H1 (cell line): ENCODE data around the gene FREM1. TPM values are rescaled to one million over a fixed set of nuclear protein-coding genes. Genes with fewer than 3 reads are reported as not detected.

Experiments used
- CTCF ChIA-PET: fragments of 300-600 bp; sonication (Branson Sonifier 250); formaldehyde crosslinking; loops from one replicate; lab custom pipeline; 2021; ENCODE audit not compliant: partially characterized antibody; lab: Charles Lee
- POLR2A ChIA-PET: fragments of 300-600 bp; sonication (Branson Sonifier 250); formaldehyde crosslinking; loops from one replicate; lab custom pipeline; 2021; ENCODE audit warnings: inconsistent platforms; ENCODE audit not compliant: partially characterized antibody; lab: Charles Lee
- DNase-seq, 2 experiments: peaks; one replicate each; pipeline versions ENCODE4 v3.0.0 to v3.0.0-alpha.2; 2010 to 2022; ENCODE audit warnings: low spot score in 2 of 2, low read depth in 1 of 2, mixed read lengths in 1 of 2
- FAIRE-seq: peaks from 2 replicates; lab custom pipeline; 2011; peaks lifted over from hg19 to GRCh38; lab: Jason Lieb, UNC
- H2AFZ ChIP-seq: 2 replicates; pipeline ENCODE4 v1.8.1; 2012; ENCODE audit warnings: low read length, inconsistent platforms
- H2AK5ac ChIP-seq: 2 replicates; pipeline ENCODE4 v1.6.1; 2013; ENCODE audit warnings: low read depth, low read length
- H2BK120ac ChIP-seq: replicated peaks from 2 replicates; pipeline ENCODE3; 2013; ENCODE audit warnings: low read depth, low read length, inconsistent platforms
- H2BK12ac ChIP-seq: 2 replicates; pipeline ENCODE4 v1.6.1; 2013; ENCODE audit warnings: low read depth, low read length
- H2BK15ac ChIP-seq: 2 replicates; pipeline ENCODE4 v1.6.1; 2013; ENCODE audit warnings: low read length
- H2BK20ac ChIP-seq: 2 replicates; pipeline ENCODE4 v1.6.1; 2013; ENCODE audit warnings: low read length
- H2BK5ac ChIP-seq: 2 replicates; pipeline ENCODE4 v1.6.1; 2013; ENCODE audit warnings: low read depth, low read length
- H3K14ac ChIP-seq: 2 replicates; pipeline ENCODE4 v1.6.1; 2013; ENCODE audit warnings: inconsistent platforms; ENCODE audit not compliant: insufficient read length
- H3K18ac ChIP-seq: 2 replicates; pipeline ENCODE4 v1.6.1; 2013; ENCODE audit warnings: low read length; ENCODE audit errors: extremely low read depth
- H3K23ac ChIP-seq: 2 replicates; pipeline ENCODE4 v1.6.1; 2013; ENCODE audit warnings: inconsistent platforms; ENCODE audit not compliant: insufficient read length
- H3K23me2 ChIP-seq: 2 replicates; pipeline ENCODE4 v1.6.1; 2013; ENCODE audit warnings: low read depth, low read length
- H3K27ac ChIP-seq: 2 replicates; pipeline ENCODE4 v1.6.1; 2011; ENCODE audit warnings: low read depth, low read length, inconsistent platforms
- H3K27me3 ChIP-seq, 4 experiments: replicated peaks in 1 of 4; 1 replicate in 1 of 4; 2 replicates in 3 of 4; pipeline versions ENCODE4 v1.6.1 to v1.8.1; 2011 to 2013; ENCODE audit warnings: low read length in 3 of 4, mild to moderate bottlenecking in 3 of 4, inconsistent platforms in 2 of 4, mixed read lengths in 2 of 4, moderate library complexity in 1 of 4; ENCODE audit not compliant: control insufficient read depth in 3 of 4, insufficient read depth in 3 of 4; ENCODE audit errors: extremely low read depth in 1 of 4
- H3K36me3 ChIP-seq, 4 experiments: 2 replicates each; pipeline versions ENCODE4 v1.6.1 to v1.8.1; 2011 to 2013; ENCODE audit warnings: mild to moderate bottlenecking in 4 of 4, low read length in 3 of 4, moderate library complexity in 2 of 4, control low read depth in 1 of 4, inconsistent platforms in 1 of 4; ENCODE audit not compliant: insufficient read depth in 4 of 4, control insufficient read depth in 2 of 4
- H3K4ac ChIP-seq: replicated peaks from 2 replicates; pipeline ENCODE3; 2013; ENCODE audit warnings: low read length, low read depth, mixed read lengths, inconsistent platforms; ENCODE audit not compliant: insufficient read length
- H3K4me1 ChIP-seq, 4 experiments: replicated peaks in 1 of 4; 1 replicate in 1 of 4; 2 replicates in 3 of 4; pipeline versions ENCODE4 v1.6.1 to v1.8.1; 2011 to 2013; ENCODE audit warnings: low read length in 3 of 4, inconsistent platforms in 2 of 4, mixed read lengths in 1 of 4; ENCODE audit not compliant: insufficient read depth in 4 of 4, control insufficient read depth in 3 of 4
- H3K4me2 ChIP-seq, 2 experiments: 2 replicates each; pipeline versions ENCODE4 v1.6.1 to v1.8.1; 2011 to 2013; ENCODE audit warnings: low read depth in 2 of 2, low read length in 2 of 2, control low read depth in 1 of 2, inconsistent platforms in 1 of 2, mild to moderate bottlenecking in 1 of 2; ENCODE audit not compliant: insufficient read depth in 1 of 2
- H3K4me3 ChIP-seq, 4 experiments: fragments of 200-600, 300-600 bp in 1 of 4; sonication (generic), shearing (Covaris generic), sonication (Bioruptor Twin) in 1 of 4; 2 replicates each; pipeline versions ENCODE4 v1.5.1 to v1.8.1; 2011 to 2016; ENCODE audit warnings: low read length in 4 of 4, low read depth in 3 of 4, control low read depth in 2 of 4, inconsistent platforms in 2 of 4, mild to moderate bottlenecking in 2 of 4, mixed read lengths in 1 of 4, moderate library complexity in 1 of 4; ENCODE audit not compliant: insufficient read depth in 2 of 4; ENCODE audit errors: extremely low read depth in 1 of 4
- H3K56ac ChIP-seq: replicated peaks from 2 replicates; pipeline ENCODE3; 2013; ENCODE audit warnings: low read depth, mild to moderate bottlenecking, mixed read lengths, low read length, inconsistent platforms; ENCODE audit not compliant: insufficient read length
- H3K79me1 ChIP-seq: 2 replicates; pipeline ENCODE4 v1.6.1; 2013; ENCODE audit warnings: low read depth, low read length, control low read depth
- H3K79me2 ChIP-seq, 2 experiments: 2 replicates each; pipeline versions ENCODE4 v1.6.1 to v1.8.1; 2012 to 2013; ENCODE audit warnings: low read length in 2 of 2, mild to moderate bottlenecking in 2 of 2, inconsistent platforms in 1 of 2; ENCODE audit not compliant: insufficient read depth in 2 of 2, control insufficient read depth in 1 of 2
- H3K9ac ChIP-seq, 4 experiments: replicated peaks in 1 of 4; 1 replicate in 1 of 4; 2 replicates in 3 of 4; pipeline versions ENCODE4 v1.6.1 to v1.8.1; 2011 to 2013; ENCODE audit warnings: low read depth in 3 of 4, low read length in 3 of 4, control low read depth in 2 of 4, mild to moderate bottlenecking in 2 of 4, moderate library complexity in 2 of 4, inconsistent platforms in 1 of 4; ENCODE audit errors: extremely low read depth in 1 of 4
- H3K9me3 ChIP-seq, 2 experiments: 2 replicates each; pipeline versions ENCODE4 v1.6.1 to v1.8.1; 2012 to 2013; ENCODE audit warnings: mild to moderate bottlenecking in 2 of 2, moderate library complexity in 2 of 2, control low read depth in 1 of 2, inconsistent platforms in 1 of 2, low read depth in 1 of 2, low read length in 1 of 2, mixed read lengths in 1 of 2; ENCODE audit not compliant: insufficient read depth in 2 of 2
- H4K20me1 ChIP-seq, 2 experiments: replicated peaks in 1 of 2; 2 replicates each; pipeline versions ENCODE3 to v1.8.1; 2011 to 2013; ENCODE audit warnings: inconsistent platforms in 2 of 2, low read length in 2 of 2, mild to moderate bottlenecking in 1 of 2; ENCODE audit not compliant: insufficient read depth in 2 of 2, control insufficient read depth in 1 of 2
- H4K5ac ChIP-seq: 2 replicates; pipeline ENCODE4 v1.6.1; 2013; ENCODE audit warnings: low read length, low read depth, mixed read lengths, inconsistent platforms; ENCODE audit not compliant: insufficient read length
- H4K8ac ChIP-seq: 2 replicates; pipeline ENCODE4 v1.8.0; 2013; ENCODE audit warnings: mild to moderate bottlenecking, moderate library complexity, low read length, inconsistent platforms; ENCODE audit not compliant: insufficient read depth; ENCODE audit errors: extremely low read depth
- H4K91ac ChIP-seq: replicated peaks from 2 replicates; pipeline ENCODE3; 2013; ENCODE audit warnings: low read length, mixed read lengths, inconsistent platforms; ENCODE audit not compliant: insufficient read length
- ATF2 ChIP-seq: IDR thresholded peaks from 2 replicates; pipeline ENCODE4 v1.6.1; 2012; ENCODE audit warnings: low read length, inconsistent platforms
- ATF3 ChIP-seq: IDR thresholded peaks from 2 replicates; pipeline ENCODE4 v1.6.1; 2011; ENCODE audit warnings: low read depth, mild to moderate bottlenecking, low read length; ENCODE audit not compliant: insufficient read depth
- CBX5 ChIP-seq: fragments of 300-800, 300-1000 bp; sonication (generic); IDR thresholded peaks from 2 replicates; pipeline ENCODE4 v1.7.1; 2016; ENCODE audit warnings: antibody characterized with exemption, low read length, low read depth
- CBX8 ChIP-seq: fragments of 300-800, 300-1000 bp; sonication (generic); IDR thresholded peaks from 2 replicates; pipeline ENCODE4 v1.7.1; 2016; ENCODE audit warnings: low read depth, low read length, borderline replicate concordance
- CREB1 ChIP-seq: IDR thresholded peaks from 2 replicates; pipeline ENCODE4 v1.6.1; 2012; ENCODE audit warnings: inconsistent platforms
- CTBP2 ChIP-seq: IDR thresholded peaks from 2 replicates; pipeline ENCODE4 v1.7.0; 2011; ENCODE audit warnings: borderline replicate concordance, mild to moderate bottlenecking, moderate library complexity, mixed read lengths, low read length; ENCODE audit not compliant: insufficient read depth, insufficient read length
- JUN ChIP-seq: IDR thresholded peaks from 2 replicates; pipeline ENCODE4 v1.6.1; 2011; ENCODE audit warnings: low read depth, mild to moderate bottlenecking, improper control_type of control experiment, low read length
- KDM4A ChIP-seq: IDR thresholded peaks from one replicate; pipeline ENCODE4 v1.7.1; 2012; ENCODE audit warnings: low read depth, mild to moderate bottlenecking, moderate library complexity, low read length, inconsistent platforms; ENCODE audit not compliant: severe bottlenecking
- NANOG ChIP-seq: IDR thresholded peaks from 2 replicates; pipeline ENCODE4 v1.6.1; 2011; ENCODE audit warnings: low read length, low read depth, mild to moderate bottlenecking, inconsistent platforms; ENCODE audit not compliant: insufficient read depth, poor library complexity, severe bottlenecking
- NRF1 ChIP-seq: IDR thresholded peaks from 2 replicates; pipeline ENCODE4 v1.6.1; 2011; ENCODE audit warnings: mild to moderate bottlenecking, low read depth, low read length, improper control_type of control experiment
- PHF8 ChIP-seq: fragments of 200-600 bp; sonication (generic); conservative IDR thresholded peaks from 2 replicates; pipeline ENCODE4 v1.7.1; 2012; ENCODE audit warnings: low read depth, mild to moderate bottlenecking, inconsistent platforms, low read length, moderate library complexity
- SP1 ChIP-seq: IDR thresholded peaks from 2 replicates; pipeline ENCODE4 v1.6.1; 2011; ENCODE audit warnings: low read depth, low read length
- WGBS, 2 experiments: shearing (Covaris generic) in 1 of 2; methylation state at CpG; one replicate each; pipeline versions ENCODE4 v1.1.6 to v1.1.7; 2013 to 2015; ENCODE audit warnings: low lambda C conversion rate in 2 of 2, mixed read lengths in 2 of 2, inconsistent platforms in 1 of 2, low coverage in 1 of 2, missing lambda C conversion rate in 1 of 2; ENCODE audit not compliant: insufficient replicate concordance in 2 of 2, insufficient coverage in 1 of 2, insufficient read length in 1 of 2; ENCODE audit errors: extremely low coverage in 1 of 2, missing lambda C conversion rate in 1 of 2; 5-methylcytosine and 5-hydroxymethylcytosine counted together
- polyA plus RNA-seq, 7 experiments: library from polyadenylated mRNA; depleted of rRNA in 3 of 7; stranded (reverse) in 5 of 7; unstranded in 2 of 7; fragments of >200 nt in 5 of 7; fragments of 200-250 nt in 2 of 7; gene quantifications; 1 replicate in 5 of 7; 2 replicates in 1 of 7; 4 replicates in 1 of 7; pipeline versions ENCODE4 v1.2.1 to v1.2.3, GENCODE V29; 2011 to 2013; ENCODE audit warnings: missing spikeins in 2 of 7, mixed read lengths in 2 of 7
- total RNA-seq: library from RNA; stranded (reverse); fragmentation: NEBNext Ultra II Directional; extraction: Animal tissue kit (Norgen Biotek cat#: 25700); gene quantifications from 2 replicates; pipeline ENCODE4 v1.2.1, GENCODE V29; 2021

The FREM1 gene
- total and polyA plus RNA-seq, 2 of the 8 experiments (the other 6 are each of a cell fraction or from before 2014, with no cell fraction given) = 2.6 to 3.1 TPM

GRCh38 chr9:14704281-14704680 lies 205.9 kb downstream of the FREM1 start:
- no peak overlapping the region for H2BK20ac ChIP-seq
- H2BK120ac ChIP-seq = no peak overlapping the region
- H3K9ac ChIP-seq = no peak overlapping the region
- H3K36me3 ChIP-seq = no peaks in the 10 kb centered on the region
- H3K4me3 ChIP-seq = no peak overlapping the region
- no peak overlapping the region for H3K4me2 ChIP-seq
- no peak overlapping the region for H4K91ac ChIP-seq
- FAIRE-seq = no peak
- no peak overlapping the region for H3K18ac ChIP-seq
- no peaks in the 10 kb centered on the region for H3K27me3 ChIP-seq
- H2AK5ac ChIP-seq = no peak overlapping the region
- H3K27ac ChIP-seq = no peak overlapping the region
- H3K14ac ChIP-seq = no peak overlapping the region
- DNase-seq = no peak
- no peaks in the 10 kb centered on the region for H3K79me1 ChIP-seq
- no peak overlapping the region for H4K8ac ChIP-seq
- no peaks in the 10 kb centered on the region for H3K79me2 ChIP-seq
- H3K9me3 ChIP-seq = no peaks in the 10 kb centered on the region; a peak in 1 of 4 replicates
- peaks cover 0 to 3% (median 0%) of the 10 kb centered on the region in 4 experiments; a peak in 1 of 7 replicates for H3K4me1 ChIP-seq
- no peak overlapping the region for H4K5ac ChIP-seq
- 82% methylated on average over 3 of the region's 3 CpGs; no CpG with 5 or more reads in 1 of the 2 experiments for WGBS, 2 experiments
- no peak overlapping the region for H2AFZ ChIP-seq
- H2BK12ac ChIP-seq = no peak overlapping the region
- no peak overlapping the region for H2BK5ac ChIP-seq
- no peaks in the 10 kb centered on the region for H4K20me1 ChIP-seq
- no peak overlapping the region for H3K4ac ChIP-seq
- H3K56ac ChIP-seq = no peak overlapping the region
- ChIA-PET CTCF (no interaction called here), POLR2A (interaction anchor here (1.1 kb wide), 1 partner anchor 11 kb away, joined by 3 read pairs; the partner anchor contains the start of gene ZDHHC21)
- H3K23ac ChIP-seq = no peak overlapping the region
- H3K23me2 ChIP-seq = no peaks in the 10 kb centered on the region
- H2BK15ac ChIP-seq = no peak overlapping the region
- no peak for TF ChIP-seq CBX5
- no peak for TF ChIP-seq NANOG
- no peak for TF ChIP-seq CBX8
- TF ChIP-seq CTBP2 = no peak
- TF ChIP-seq CREB1 = no peak
- no peak for TF ChIP-seq PHF8
- TF ChIP-seq ATF3 = no peak
- TF ChIP-seq SP1 = no peak
- no peak for TF ChIP-seq JUN
- TF ChIP-seq NRF1 = no peak
- TF ChIP-seq ATF2 = no peak
- no peak for TF ChIP-seq KDM4A
